Fibroblast of lung (primary cell): Measurements from ENCODE around the gene PLXNA4. TPM values are rescaled to one million over a fixed set of nuclear protein-coding genes. Genes with fewer than 3 reads are reported as not detected.

Experiments used
- DNase-seq, 2 donors: peaks; one replicate each; pipeline versions ENCODE4 v3.0.0 to v3.0.0-alpha.2; 2010; ENCODE audit warnings: low read depth in 2 of 2
- H2AFZ ChIP-seq: 2 replicates; pipeline ENCODE4 v1.5.1; 2012; ENCODE audit warnings: low read length, control low read depth, inconsistent platforms
- H3K27ac ChIP-seq: 2 replicates; pipeline ENCODE4 v1.5.1; 2011; ENCODE audit warnings: low read length, control low read depth; ENCODE audit not compliant: insufficient read depth
- H3K27me3 ChIP-seq: 2 replicates; pipeline ENCODE4 v1.5.1; 2011; ENCODE audit warnings: mild to moderate bottlenecking, low read length; ENCODE audit not compliant: control insufficient read depth, insufficient read depth
- H3K36me3 ChIP-seq: 2 replicates; pipeline ENCODE4 v1.5.1; 2011; ENCODE audit warnings: low read length; ENCODE audit not compliant: control insufficient read depth, insufficient read depth
- H3K4me1 ChIP-seq: 2 replicates; pipeline ENCODE4 v1.5.1; 2011; ENCODE audit warnings: low read length; ENCODE audit not compliant: control insufficient read depth, insufficient read depth; ENCODE audit errors: extremely low read depth
- H3K4me2 ChIP-seq: 2 replicates; pipeline ENCODE4 v1.5.1; 2011; ENCODE audit warnings: low read length, control low read depth; ENCODE audit not compliant: insufficient read depth; ENCODE audit errors: extremely low read depth
- H3K4me3 ChIP-seq, 4 experiments: fragments of 200-600 bp in 1 of 4; sonication (generic) in 1 of 4; replicated peaks in 1 of 4; 2 replicates each; pipeline ENCODE4 v1.5.1; 2011 to 2016; ENCODE audit warnings: low read length in 4 of 4, low read depth in 3 of 4, mild to moderate bottlenecking in 3 of 4, control low read depth in 2 of 4, inconsistent platforms in 1 of 4, mixed read lengths in 1 of 4; ENCODE audit not compliant: insufficient read depth in 1 of 4; ENCODE audit errors: control extremely low read depth in 1 of 4
- H3K79me2 ChIP-seq: 2 replicates; pipeline ENCODE4 v1.5.1; 2012; ENCODE audit warnings: mild to moderate bottlenecking, low read length, inconsistent platforms; ENCODE audit not compliant: control insufficient read depth, insufficient read depth
- H3K9ac ChIP-seq: 2 replicates; pipeline ENCODE4 v1.5.1; 2011; ENCODE audit warnings: mild to moderate bottlenecking, low read length, control low read depth; ENCODE audit not compliant: insufficient read depth
- H3K9me3 ChIP-seq: 2 replicates; pipeline ENCODE4 v1.5.1; 2012; ENCODE audit warnings: low read depth, low read length; ENCODE audit not compliant: control insufficient read depth, insufficient read depth
- H4K20me1 ChIP-seq: 2 replicates; pipeline ENCODE4 v1.5.1; 2011; ENCODE audit warnings: low read length; ENCODE audit not compliant: control insufficient read depth, insufficient read depth; ENCODE audit errors: extremely low read depth
- CTCF ChIP-seq, 2 donors: IDR thresholded peaks in 1 of 2; conservative IDR thresholded peaks in 1 of 2; 1 replicate in 1 of 2; 2 replicates in 1 of 2; pipeline ENCODE4 v1.5.1; 2011 to 2012; ENCODE audit warnings: low read length in 2 of 2, control low read depth in 1 of 2, inconsistent platforms in 1 of 2, low read depth in 1 of 2, mild to moderate bottlenecking in 1 of 2
- EZH2 ChIP-seq: IDR thresholded peaks from 2 replicates; pipeline ENCODE4 v1.5.1; 2012; ENCODE audit warnings: low read length, control low read depth, mild to moderate bottlenecking; ENCODE audit errors: missing control alignments
- polyA plus RNA-seq, 2 donors: library from polyadenylated mRNA; depleted of rRNA in 1 of 2; stranded (reverse) in 1 of 2; unstranded in 1 of 2; fragments of >200 nt; gene quantifications; 2 replicates each; pipeline ENCODE4 v1.2.1, GENCODE V29; 2011 to 2012; ENCODE audit warnings: missing spikeins in 1 of 2
- total RNA-seq: library from RNA; depleted of rRNA; stranded (reverse); fragments of >200 nt; gene quantifications from 2 replicates; pipeline ENCODE4 v1.2.1, GENCODE V29; 2014

The PLXNA4 gene
- total and polyA plus RNA-seq, 2 donors (not counting 1 experiment from before 2014, with no cell fraction given): 1.2 to 1.5 TPM

GRCh38 chr7:132485136-132485535 is 91.1 kb downstream of the PLXNA4 start:
- H3K79me2 ChIP-seq: no peaks in the 10 kb centered on the region
- DNase-seq: no peak
- no peak overlapping the region for H2AFZ ChIP-seq
- no peak overlapping the region for H3K4me3 ChIP-seq
- no peaks in the 10 kb centered on the region for H3K36me3 ChIP-seq
- H3K27ac ChIP-seq: no peak overlapping the region
- H3K9me3 ChIP-seq: no peaks in the 10 kb centered on the region
- no peak overlapping the region for H3K9ac ChIP-seq
- H3K4me1 ChIP-seq: no peaks in the 10 kb centered on the region
- no peak overlapping the region for H3K4me2 ChIP-seq
- H3K27me3 ChIP-seq: no peaks in the 10 kb centered on the region
- TF ChIP-seq CTCF (conservative IDR thresholded peaks at IDR 0.05 in 1 of 2, IDR thresholded peaks at IDR 0.05 in 1 of 2; ENCODE audit: low read depth in 1 of 2, low read length in 2 of 2) (no peak), EZH2 (no peak)
- H4K20me1 ChIP-seq: no peaks in the 10 kb centered on the region

- Histone ChIP-seq H2AFZ (no peak overlapping the region), H3K9me3 (no peaks in the 10 kb centered on the region), H3K9ac (no peak overlapping the region), H3K4me2 (no peak overlapping the region), H4K20me1 (no peaks in the 10 kb centered on the region), H3K27me3 (no peaks in the 10 kb centered on the region), H3K79me2 (no peaks in the 10 kb centered on the region), H3K36me3 (no peaks in the 10 kb centered on the region), H3K27ac (no peak overlapping the region), H3K4me1 (no peaks in the 10 kb centered on the region), H3K4me3 (no peak overlapping the region)
- DNase-seq: no peak
- no peak for TF ChIP-seq EZH2
- TF ChIP-seq CTCF (conservative IDR thresholded peaks at IDR 0.05 in 1 of 2, IDR thresholded peaks at IDR 0.05 in 1 of 2; ENCODE audit: low read depth in 1 of 2, low read length in 2 of 2): no peak
These were observed 93.4 kb downstream of the PLXNA4 start for GRCh38 chr7:132482866-132483265.

DNA sequence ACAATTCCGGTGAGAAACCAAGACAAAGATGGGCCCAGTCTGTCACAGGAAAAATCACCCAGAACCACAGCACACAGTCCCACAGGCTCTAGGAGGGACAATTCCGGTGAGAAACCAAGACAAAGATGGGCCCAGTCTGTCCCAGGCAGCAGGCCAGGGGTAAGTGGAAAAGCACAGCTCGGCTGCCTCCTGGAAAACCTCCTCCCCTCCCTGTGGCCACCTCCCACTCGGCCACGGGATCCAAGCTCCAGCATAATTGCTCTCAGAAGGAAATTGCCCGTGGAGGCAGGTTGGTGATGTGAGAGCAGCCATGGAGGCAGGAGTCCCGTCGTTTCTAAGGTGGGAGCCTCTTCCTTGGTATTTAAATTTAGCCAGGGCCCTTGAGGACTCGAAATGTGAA is 95.7 kb downstream of the PLXNA4 start:
- H3K4me2 ChIP-seq: no peak overlapping the region
- no peak overlapping the region for H3K4me3 ChIP-seq
- no peak overlapping the region for H3K27ac ChIP-seq
- no peaks in the 10 kb centered on the region for H3K27me3 ChIP-seq
- H3K4me1 ChIP-seq: no peaks in the 10 kb centered on the region
- no peaks in the 10 kb centered on the region for H3K9me3 ChIP-seq
- no peaks in the 10 kb centered on the region for H3K36me3 ChIP-seq
- H4K20me1 ChIP-seq: no peaks in the 10 kb centered on the region
- no peaks in the 10 kb centered on the region for H3K79me2 ChIP-seq
- H2AFZ ChIP-seq: no peak overlapping the region
- TF ChIP-seq CTCF (conservative IDR thresholded peaks at IDR 0.05 in 1 of 2, IDR thresholded peaks at IDR 0.05 in 1 of 2; ENCODE audit: low read depth in 1 of 2, low read length in 2 of 2) (no peak), EZH2 (no peak)
- no peak overlapping the region for H3K9ac ChIP-seq
- no peak for DNase-seq
